DND-41 (cell line): ENCODE results near the gene SELENOP.

Experiments used
- EZH2 ChIP-seq: IDR thresholded peaks from 3 replicates; pipeline ENCODE4 v1.6.1; 2012; ENCODE audit warnings: borderline replicate concordance, low read depth, mild to moderate bottlenecking, moderate library complexity, low read length, inconsistent platforms; ENCODE audit not compliant: severe bottlenecking
- TF ChIP-seq, protein P1 (sequence below): IDR thresholded peaks from 2 replicates; pipeline ENCODE4 v1.5.1; 2012; ENCODE audit warnings: borderline replicate concordance, low read length, moderate library complexity, mild to moderate bottlenecking; ENCODE audit not compliant: poor library complexity, severe bottlenecking; ENCODE audit errors: extremely low read depth

DNA sequence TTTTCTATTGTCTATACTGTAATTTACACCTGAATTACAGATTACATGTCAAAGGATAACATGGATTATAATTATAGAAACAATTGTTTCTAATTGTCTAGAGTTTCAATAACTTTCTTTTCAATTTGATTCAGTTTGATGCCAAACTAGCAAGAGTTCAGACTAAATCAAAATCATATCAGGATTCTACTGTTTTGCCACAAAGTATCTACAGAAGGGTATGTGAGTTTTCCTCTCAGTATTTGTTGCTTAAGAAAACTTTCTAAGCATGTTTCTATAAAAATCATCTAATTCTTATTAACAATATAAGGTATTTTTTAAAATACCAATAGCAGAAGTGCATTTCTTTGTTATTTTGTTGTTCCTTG, 12.5 kb downstream of the SELENOP start:
- TF ChIP-seq, protein P1, sequence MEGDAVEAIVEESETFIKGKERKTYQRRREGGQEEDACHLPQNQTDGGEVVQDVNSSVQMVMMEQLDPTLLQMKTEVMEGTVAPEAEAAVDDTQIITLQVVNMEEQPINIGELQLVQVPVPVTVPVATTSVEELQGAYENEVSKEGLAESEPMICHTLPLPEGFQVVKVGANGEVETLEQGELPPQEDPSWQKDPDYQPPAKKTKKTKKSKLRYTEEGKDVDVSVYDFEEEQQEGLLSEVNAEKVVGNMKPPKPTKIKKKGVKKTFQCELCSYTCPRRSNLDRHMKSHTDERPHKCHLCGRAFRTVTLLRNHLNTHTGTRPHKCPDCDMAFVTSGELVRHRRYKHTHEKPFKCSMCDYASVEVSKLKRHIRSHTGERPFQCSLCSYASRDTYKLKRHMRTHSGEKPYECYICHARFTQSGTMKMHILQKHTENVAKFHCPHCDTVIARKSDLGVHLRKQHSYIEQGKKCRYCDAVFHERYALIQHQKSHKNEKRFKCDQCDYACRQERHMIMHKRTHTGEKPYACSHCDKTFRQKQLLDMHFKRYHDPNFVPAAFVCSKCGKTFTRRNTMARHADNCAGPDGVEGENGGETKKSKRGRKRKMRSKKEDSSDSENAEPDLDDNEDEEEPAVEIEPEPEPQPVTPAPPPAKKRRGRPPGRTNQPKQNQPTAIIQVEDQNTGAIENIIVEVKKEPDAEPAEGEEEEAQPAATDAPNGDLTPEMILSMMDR: no peak
- no peak for TF ChIP-seq EZH2
